ENCODE measurements around the gene FAM241A. TPM values are rescaled to one million over a fixed set of nuclear protein-coding genes. Genes with fewer than 3 reads are reported as not detected.

The FAM241A gene
- total and polyA plus RNA-seq, 3 experiments from 2014 or later: 1.4 to 7.8 (median 7.4) TPM

GRCh38 chr4:112125416-112125815, 19.8 kb upstream of the FAM241A start:
- H3K4me3 Mint-ChIP-seq: no peak overlapping the region
- no peak overlapping the region for H3K27ac Mint-ChIP-seq
- Histone ChIP-seq H3K4me1 (ENCODE audit: insufficient read depth, low read length) (no peaks in the 10 kb centered on the region), H3K27ac (ENCODE audit: low read depth, low read length) (no peak overlapping the region), H3K36me3 (ENCODE audit: insufficient read depth, low read length) (no peaks in the 10 kb centered on the region), H3K4me3 (ENCODE audit: low read length) (no peak overlapping the region), H3K9me3 (ENCODE audit: low read length) (no peaks in the 10 kb centered on the region), H3K27me3 (ENCODE audit: insufficient read depth, low read length, poor library complexity, severe bottlenecking) (no peaks in the 10 kb centered on the region)
- ChIA-PET CTCF (no interaction called here), POLR2A (no interaction called here)
- H3K4me1 Mint-ChIP-seq: no peaks in the 10 kb centered on the region
- H3K27me3 Mint-ChIP-seq: peaks cover 5 to 22% of the 10 kb centered on the region in 2 donors
- DNase-seq: no peak
- no peaks in the 10 kb centered on the region for H3K36me3 Mint-ChIP-seq
- peaks cover 0 to 2% (median 0%) of the 10 kb centered on the region in 5 donors for H3K9me3 Mint-ChIP-seq

DNA sequence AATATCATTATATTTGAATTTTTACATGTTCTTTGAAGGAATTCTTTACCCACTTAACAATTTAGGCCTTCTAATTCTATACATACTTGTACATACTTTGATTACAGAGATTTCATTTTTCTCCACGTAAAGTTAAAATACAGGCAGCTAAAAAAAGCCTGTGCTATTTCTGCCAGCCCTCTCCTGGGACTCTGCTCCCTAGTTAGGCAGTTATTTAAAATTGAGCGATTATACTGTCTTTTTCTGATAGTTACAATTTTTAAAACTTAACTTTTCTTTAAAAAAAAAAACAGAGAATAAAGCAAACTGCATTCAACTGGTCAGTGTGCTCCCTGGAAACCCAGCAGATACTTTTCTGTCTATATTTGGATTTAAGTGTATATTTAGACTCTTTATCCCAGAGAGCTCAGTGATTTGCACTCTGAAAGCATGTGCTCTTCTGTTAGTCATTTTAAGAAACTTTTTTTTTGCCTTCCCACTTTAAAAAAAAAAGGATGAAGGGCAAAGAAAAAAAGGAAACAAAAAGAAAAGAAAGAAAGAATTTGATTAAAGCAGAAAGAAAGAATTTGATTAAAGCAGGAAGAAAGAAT, 18.1 kb upstream of the FAM241A start:
- no peaks in the 10 kb centered on the region for H3K4me1 ChIP-seq (ENCODE audit: insufficient read depth, low read length)
- ChIA-PET CTCF (no interaction called here), POLR2A (no interaction called here)
- Mint-ChIP-seq H3K36me3 (no peaks in the 10 kb centered on the region), H3K27me3 (peaks cover 6 to 22% of the 10 kb centered on the region in 2 donors), H3K9me3 (no peaks in the 10 kb centered on the region), H3K4me1 (no peaks in the 10 kb centered on the region), H3K27ac (no peak overlapping the region), H3K4me3 (no peak overlapping the region)
- DNase-seq: no peak
- no peak overlapping the region for H3K27ac ChIP-seq (ENCODE audit: low read depth, low read length)
- H3K27me3 ChIP-seq (ENCODE audit: insufficient read depth, low read length, poor library complexity, severe bottlenecking): no peaks in the 10 kb centered on the region
- H3K9me3 ChIP-seq (ENCODE audit: low read length): no peaks in the 10 kb centered on the region
- H3K4me3 ChIP-seq (ENCODE audit: low read length): no peak overlapping the region
- H3K36me3 ChIP-seq (ENCODE audit: insufficient read depth, low read length): no peaks in the 10 kb centered on the region

DNA sequence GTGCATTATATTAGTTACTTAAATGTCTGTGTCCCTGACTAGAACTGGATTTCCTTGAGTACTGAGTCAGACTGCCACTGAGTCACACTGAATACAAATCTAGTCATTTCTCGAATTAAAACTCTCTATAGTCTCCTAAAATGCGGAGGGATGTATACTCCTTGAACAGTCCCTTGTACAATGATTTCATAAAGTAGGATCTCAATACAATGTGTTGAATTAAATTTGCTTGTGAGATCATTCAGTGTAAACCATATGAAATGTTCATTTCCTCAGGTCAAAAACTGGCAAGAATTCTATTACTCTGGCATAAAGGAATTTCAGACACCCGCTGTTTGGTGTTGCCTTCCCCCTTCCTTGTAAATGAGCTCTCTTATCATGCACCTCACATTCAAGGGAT, 17.5 kb upstream of the FAM241A start:
- Mint-ChIP-seq H3K4me1 (no peaks in the 10 kb centered on the region), H3K27me3 (peaks cover 6 to 22% of the 10 kb centered on the region in 2 donors), H3K4me3 (no peak overlapping the region), H3K9me3 (no peaks in the 10 kb centered on the region), H3K27ac (no peak overlapping the region), H3K36me3 (no peaks in the 10 kb centered on the region)
- Histone ChIP-seq H3K36me3 (ENCODE audit: insufficient read depth, low read length) (no peaks in the 10 kb centered on the region), H3K9me3 (ENCODE audit: low read length) (no peaks in the 10 kb centered on the region), H3K4me1 (ENCODE audit: insufficient read depth, low read length) (no peaks in the 10 kb centered on the region), H3K4me3 (ENCODE audit: low read length) (no peak overlapping the region), H3K27me3 (ENCODE audit: insufficient read depth, low read length, poor library complexity, severe bottlenecking) (no peaks in the 10 kb centered on the region), H3K27ac (ENCODE audit: low read depth, low read length) (no peak overlapping the region)
- DNase-seq: no peak
- POLR2A ChIA-PET: no interaction called here
- CTCF ChIA-PET: no interaction called here

DNA sequence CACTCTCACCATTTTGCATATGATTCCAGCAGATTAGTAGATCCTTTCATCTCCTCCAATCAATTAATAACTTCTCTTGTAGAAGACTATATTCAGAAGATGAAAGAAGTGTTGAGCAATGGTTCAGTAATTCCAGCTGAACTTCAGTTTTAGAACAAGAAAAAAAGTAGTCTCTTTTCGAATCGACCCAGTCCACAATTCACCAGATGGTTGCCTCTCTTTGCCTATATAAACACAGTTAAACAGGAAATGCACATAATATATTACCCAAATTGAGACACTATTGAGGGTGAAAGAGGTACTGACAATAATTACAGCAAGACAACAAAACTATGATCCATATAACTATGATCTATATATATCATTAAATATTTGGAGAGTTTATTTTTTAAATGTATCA, 16.8 kb upstream of the FAM241A start:
- Mint-ChIP-seq H3K27me3 (peaks cover 6 to 22% of the 10 kb centered on the region in 2 donors), H3K4me1 (no peaks in the 10 kb centered on the region), H3K9me3 (no peaks in the 10 kb centered on the region), H3K27ac (no peak overlapping the region), H3K4me3 (no peak overlapping the region), H3K36me3 (no peaks in the 10 kb centered on the region)
- ChIA-PET CTCF (no interaction called here), POLR2A (no interaction called here)
- H3K27ac ChIP-seq (ENCODE audit: low read depth, low read length): no peak overlapping the region
- H3K27me3 ChIP-seq (ENCODE audit: insufficient read depth, low read length, poor library complexity, severe bottlenecking): no peaks in the 10 kb centered on the region
- DNase-seq: no peak
- H3K9me3 ChIP-seq (ENCODE audit: low read length): no peaks in the 10 kb centered on the region
- no peaks in the 10 kb centered on the region for H3K36me3 ChIP-seq (ENCODE audit: insufficient read depth, low read length)
- H3K4me1 ChIP-seq (ENCODE audit: insufficient read depth, low read length): no peaks in the 10 kb centered on the region
- H3K4me3 ChIP-seq (ENCODE audit: low read length): no peak overlapping the region

- no peaks in the 10 kb centered on the region for H3K27me3 ChIP-seq (ENCODE audit: insufficient read depth, low read length, poor library complexity, severe bottlenecking)
- Mint-ChIP-seq H3K4me3 (no peak overlapping the region), H3K27ac (no peak overlapping the region), H3K9me3 (no peaks in the 10 kb centered on the region), H3K27me3 (peaks cover 6 to 7% of the 10 kb centered on the region in 2 donors), H3K36me3 (no peaks in the 10 kb centered on the region), H3K4me1 (no peaks in the 10 kb centered on the region)
- H3K36me3 ChIP-seq (ENCODE audit: insufficient read depth, low read length): no peaks in the 10 kb centered on the region
- no peak overlapping the region for H3K4me3 ChIP-seq (ENCODE audit: low read length)
- no peak for DNase-seq
- H3K9me3 ChIP-seq (ENCODE audit: low read length): no peaks in the 10 kb centered on the region
- no peak overlapping the region for H3K27ac ChIP-seq (ENCODE audit: low read depth, low read length)
- no peaks in the 10 kb centered on the region for H3K4me1 ChIP-seq (ENCODE audit: insufficient read depth, low read length)
- ChIA-PET POLR2A (no interaction called here), CTCF (interaction anchor here (1.4 kb wide), 1 partner anchor 32 kb away, joined by 6 read pairs; no protein-coding TSS in a partner anchor)
These were observed 14.3 kb upstream of the FAM241A start for GRCh38 chr4:112130906-112131305.

- POLR2A ChIA-PET: no interaction called here
These were observed 8.7 kb upstream of the FAM241A start for GRCh38 chr4:112136551-112136950.

DNA sequence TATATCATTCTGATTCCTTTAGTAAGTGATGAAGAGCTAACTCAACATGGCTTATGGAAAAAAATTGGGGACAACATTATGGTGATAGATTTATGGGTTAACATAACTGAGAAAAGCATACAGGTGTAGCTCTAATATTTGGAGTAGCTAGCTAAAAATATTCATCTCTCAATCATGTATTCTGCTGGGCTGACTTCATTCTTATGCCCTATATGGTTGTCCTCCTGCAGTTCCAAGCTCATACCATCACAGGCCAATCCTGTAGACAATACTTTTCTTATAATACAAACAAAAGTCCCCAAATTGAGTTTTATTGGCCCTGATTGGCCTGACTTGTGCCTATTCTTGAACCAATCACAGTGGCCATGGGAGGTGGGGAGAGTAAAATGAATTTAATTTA, 6.7 kb upstream of the FAM241A start:
- Histone ChIP-seq H3K9me3 (ENCODE audit: low read length) (no peaks in the 10 kb centered on the region), H3K27me3 (ENCODE audit: insufficient read depth, low read length, poor library complexity, severe bottlenecking) (no peaks in the 10 kb centered on the region), H3K4me3 (ENCODE audit: low read length) (no peak overlapping the region), H3K4me1 (ENCODE audit: insufficient read depth, low read length) (no peaks in the 10 kb centered on the region), H3K36me3 (ENCODE audit: insufficient read depth, low read length) (no peaks in the 10 kb centered on the region), H3K27ac (ENCODE audit: low read depth, low read length) (no peak overlapping the region)
- no peak overlapping the region for H3K4me3 Mint-ChIP-seq
- no peaks in the 10 kb centered on the region for H3K4me1 Mint-ChIP-seq
- no peaks in the 10 kb centered on the region for H3K36me3 Mint-ChIP-seq
- no peak overlapping the region for H3K27ac Mint-ChIP-seq
- DNase-seq: no peak
- no peaks in the 10 kb centered on the region for H3K9me3 Mint-ChIP-seq
- H3K27me3 Mint-ChIP-seq: peaks cover 3 to 12% of the 10 kb centered on the region in 2 donors
- ChIA-PET CTCF (no interaction called here), POLR2A (no interaction called here)

More at GRCh38 chr4:112136551-112136950, 8.7 kb upstream of the FAM241A start:
- Histone ChIP-seq H3K36me3 (ENCODE audit: insufficient read depth, low read length) (no peaks in the 10 kb centered on the region), H3K27ac (ENCODE audit: low read depth, low read length) (no peak overlapping the region), H3K4me1 (ENCODE audit: insufficient read depth, low read length) (no peaks in the 10 kb centered on the region), H3K9me3 (ENCODE audit: low read length) (no peaks in the 10 kb centered on the region), H3K27me3 (ENCODE audit: insufficient read depth, low read length, poor library complexity, severe bottlenecking) (no peaks in the 10 kb centered on the region), H3K4me3 (ENCODE audit: low read length) (no peak overlapping the region)
- Mint-ChIP-seq H3K27me3 (peaks cover 3 to 12% of the 10 kb centered on the region in 2 donors), H3K36me3 (no peaks in the 10 kb centered on the region), H3K4me3 (no peak overlapping the region), H3K9me3 (no peaks in the 10 kb centered on the region), H3K4me1 (no peaks in the 10 kb centered on the region), H3K27ac (no peak overlapping the region)
- CTCF ChIA-PET: no interaction called here
- no peak for DNase-seq

DNA sequence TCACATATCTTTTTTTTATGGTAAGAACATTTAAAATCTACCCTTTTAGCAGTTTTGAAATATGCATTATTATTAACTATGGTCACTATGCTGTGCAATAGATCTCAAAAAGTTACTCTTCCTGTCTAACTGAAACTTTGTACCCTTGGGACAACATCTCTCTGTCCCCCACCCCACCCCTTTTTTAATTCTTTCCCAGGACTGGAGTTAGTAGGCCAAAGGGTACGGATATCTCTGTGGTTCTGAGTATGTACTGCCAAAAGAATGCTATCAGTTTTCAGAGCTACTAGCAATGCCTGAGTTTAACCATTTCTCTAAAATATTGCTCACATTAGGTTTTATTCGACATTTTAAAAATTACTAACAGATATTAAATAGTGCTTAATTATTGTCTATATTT, 4.7 kb upstream of the FAM241A start:
- POLR2A ChIA-PET: no interaction called here
- Histone ChIP-seq H3K36me3 (ENCODE audit: insufficient read depth, low read length) (no peaks in the 10 kb centered on the region), H3K4me1 (ENCODE audit: insufficient read depth, low read length) (no peaks in the 10 kb centered on the region), H3K4me3 (ENCODE audit: low read length) (no peak overlapping the region), H3K9me3 (ENCODE audit: low read length) (no peaks in the 10 kb centered on the region), H3K27me3 (ENCODE audit: insufficient read depth, low read length, poor library complexity, severe bottlenecking) (no peaks in the 10 kb centered on the region), H3K27ac (ENCODE audit: low read depth, low read length) (no peak overlapping the region)
- CTCF ChIA-PET: no interaction called here
- no peaks in the 10 kb centered on the region for H3K36me3 Mint-ChIP-seq
- DNase-seq: no peak
- no peaks in the 10 kb centered on the region for H3K9me3 Mint-ChIP-seq
- no peak overlapping the region for H3K4me3 Mint-ChIP-seq
- H3K4me1 Mint-ChIP-seq: peaks cover 3 to 6% (median 5%) of the 10 kb centered on the region in 3 donors
- H3K27ac Mint-ChIP-seq: no peak overlapping the region
- H3K27me3 Mint-ChIP-seq: peaks cover 6 to 12% of the 10 kb centered on the region in 2 donors
